ENCODE results near the gene CUEDC2.

The CUEDC2 gene

GRCh38 chr10:102423372-102423968, 8.9 kb downstream of the CUEDC2 start:
- DNase-seq = no peak

GRCh38 chr10:102422545-102423129, 9.7 kb downstream of the CUEDC2 start:
- DNase-seq = peak; percentile 73

GRCh38 chr10:102421757-102422512, 10.4 kb downstream of the CUEDC2 start:
- no peak for DNase-seq

GRCh38 chr10:102421507-102421756, 10.9 kb downstream of the CUEDC2 start:
- DNase-seq = no peak

GRCh38 chr10:102420714-102421506, 11.5 kb downstream of the CUEDC2 start, which contains the start of gene FBXL15:
FBXL15 (plus strand) TSS chr10:102420836; CDS start chr10:102421130, 294 bp downstream.
- peak; percentile 97 for DNase-seq

- DNase-seq = no peak
Observed at GRCh38 chr10:102420181-102420713, 12.1 kb downstream of the CUEDC2 start.

GRCh38 chr10:102419269-102420180, 12.8 kb downstream of the CUEDC2 start:
- DNase-seq = peak; percentile 76

- no peak for DNase-seq
Observed at GRCh38 chr10:102418622-102419268, 13.6 kb downstream of the CUEDC2 start, which contains the start of gene PSD. PSD (minus strand) TSS chr10:102418785; CDS start chr10:102417038, 1,747 bp downstream.

GRCh38 chr10:102416695-102417094, 15.7 kb downstream of the CUEDC2 start:
- DNase-seq = no peak

GRCh38 chr10:102416283-102416682, 16.1 kb downstream of the CUEDC2 start:
- DNase-seq = no peak

- no peak for DNase-seq
Observed at GRCh38 chr10:102414749-102415148, 17.6 kb downstream of the CUEDC2 start.

- DNase-seq = no peak
Observed at GRCh38 chr10:102413806-102414561, 18.4 kb downstream of the CUEDC2 start.

- DNase-seq = peak; percentile 53
Observed at GRCh38 chr10:102413053-102413705, 19.2 kb downstream of the CUEDC2 start.

GRCh38 chr10:102412293-102412692, 20.1 kb downstream of the CUEDC2 start:
- no peak for DNase-seq

GRCh38 chr10:102411341-102412255, 20.8 kb downstream of the CUEDC2 start:
- no peak for DNase-seq

GRCh38 chr10:102410429-102411073, 21.8 kb downstream of the CUEDC2 start:
- peak; percentile 53 for DNase-seq

GRCh38 chr10:102409604-102410428, 22.6 kb downstream of the CUEDC2 start:
- no peak for DNase-seq

Measured in activated CD4-positive, alpha-beta T cell treated with anti-CD3 and anti-CD28 coated beads, Interleukin-10, Interleukin-2, amounts not matched to agents 100 ng/mL and 50 ng/mL, durations not matched to agents 16 hours and 8 hours (primary cell).